Measurements from ENCODE around the gene FASN.
A peak's percentile ranks its signal among the peaks of the same experiment; 100 is the strongest.

The FASN gene

DNA sequence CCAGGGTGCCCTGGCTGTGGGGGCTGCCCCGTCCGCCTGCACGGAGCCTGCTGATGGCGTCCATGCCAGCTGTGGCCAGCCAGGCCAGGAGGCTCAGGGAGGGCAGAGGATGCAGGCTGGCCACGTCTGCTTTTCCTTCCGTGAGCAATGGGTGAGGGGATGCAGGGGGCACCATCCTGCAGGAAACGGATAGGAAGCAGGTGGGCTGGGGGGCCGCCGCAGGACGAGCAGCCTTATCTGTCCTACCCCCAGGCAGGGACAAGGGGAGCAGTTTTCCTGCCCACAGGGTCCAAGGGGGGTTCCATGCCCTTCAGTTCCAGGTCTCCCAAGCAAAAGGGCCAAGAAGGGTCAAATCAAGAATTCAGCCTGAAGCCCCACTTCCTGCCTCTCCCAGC is 39.2 kb downstream of the FASN start:
- no peak overlapping the region for H3K27ac ChIP-seq
- TF ChIP-seq, protein P1, sequence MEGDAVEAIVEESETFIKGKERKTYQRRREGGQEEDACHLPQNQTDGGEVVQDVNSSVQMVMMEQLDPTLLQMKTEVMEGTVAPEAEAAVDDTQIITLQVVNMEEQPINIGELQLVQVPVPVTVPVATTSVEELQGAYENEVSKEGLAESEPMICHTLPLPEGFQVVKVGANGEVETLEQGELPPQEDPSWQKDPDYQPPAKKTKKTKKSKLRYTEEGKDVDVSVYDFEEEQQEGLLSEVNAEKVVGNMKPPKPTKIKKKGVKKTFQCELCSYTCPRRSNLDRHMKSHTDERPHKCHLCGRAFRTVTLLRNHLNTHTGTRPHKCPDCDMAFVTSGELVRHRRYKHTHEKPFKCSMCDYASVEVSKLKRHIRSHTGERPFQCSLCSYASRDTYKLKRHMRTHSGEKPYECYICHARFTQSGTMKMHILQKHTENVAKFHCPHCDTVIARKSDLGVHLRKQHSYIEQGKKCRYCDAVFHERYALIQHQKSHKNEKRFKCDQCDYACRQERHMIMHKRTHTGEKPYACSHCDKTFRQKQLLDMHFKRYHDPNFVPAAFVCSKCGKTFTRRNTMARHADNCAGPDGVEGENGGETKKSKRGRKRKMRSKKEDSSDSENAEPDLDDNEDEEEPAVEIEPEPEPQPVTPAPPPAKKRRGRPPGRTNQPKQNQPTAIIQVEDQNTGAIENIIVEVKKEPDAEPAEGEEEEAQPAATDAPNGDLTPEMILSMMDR (conservative IDR thresholded peaks at IDR 0.05) = no peak
- TF ChIP-seq ZFX (IDR thresholded peaks at IDR 0.05) = no peak

DNA sequence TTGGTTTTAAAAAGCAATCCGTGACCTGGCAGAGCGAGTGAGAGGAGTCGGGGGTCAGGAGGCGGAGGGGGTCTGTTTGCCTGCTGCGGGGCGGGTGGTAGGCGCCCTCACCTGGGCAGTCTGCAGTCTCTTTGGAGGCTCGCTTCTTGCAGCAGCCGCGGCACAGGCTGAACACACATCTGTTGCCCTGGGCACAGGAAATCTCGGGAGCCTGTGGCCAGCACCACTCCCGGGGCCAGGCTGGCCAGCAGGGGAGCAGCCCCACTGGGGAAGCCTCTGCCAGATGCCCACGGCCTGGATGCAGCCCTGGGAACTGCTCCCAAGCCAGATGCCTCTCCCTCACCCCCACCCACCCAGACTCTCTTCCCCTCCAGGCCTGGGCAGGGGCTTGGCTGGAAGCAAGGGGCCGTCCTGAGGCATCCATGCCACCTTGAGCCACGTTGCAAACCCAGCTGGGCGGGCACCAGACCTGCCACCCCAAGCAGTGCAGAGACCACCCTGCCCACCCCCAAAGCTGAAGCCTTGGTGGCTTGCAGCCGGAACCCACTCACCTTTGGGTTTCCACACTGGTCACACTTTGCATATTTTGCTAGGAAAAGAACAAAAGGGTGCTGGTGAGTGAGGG is 39.7 kb downstream of the FASN start:
- no peak overlapping the region for H3K27ac ChIP-seq
- TF ChIP-seq ZFX (IDR thresholded peaks at IDR 0.05) = no peak
- TF ChIP-seq, protein P1 (conservative IDR thresholded peaks at IDR 0.05) = no peak

DNA sequence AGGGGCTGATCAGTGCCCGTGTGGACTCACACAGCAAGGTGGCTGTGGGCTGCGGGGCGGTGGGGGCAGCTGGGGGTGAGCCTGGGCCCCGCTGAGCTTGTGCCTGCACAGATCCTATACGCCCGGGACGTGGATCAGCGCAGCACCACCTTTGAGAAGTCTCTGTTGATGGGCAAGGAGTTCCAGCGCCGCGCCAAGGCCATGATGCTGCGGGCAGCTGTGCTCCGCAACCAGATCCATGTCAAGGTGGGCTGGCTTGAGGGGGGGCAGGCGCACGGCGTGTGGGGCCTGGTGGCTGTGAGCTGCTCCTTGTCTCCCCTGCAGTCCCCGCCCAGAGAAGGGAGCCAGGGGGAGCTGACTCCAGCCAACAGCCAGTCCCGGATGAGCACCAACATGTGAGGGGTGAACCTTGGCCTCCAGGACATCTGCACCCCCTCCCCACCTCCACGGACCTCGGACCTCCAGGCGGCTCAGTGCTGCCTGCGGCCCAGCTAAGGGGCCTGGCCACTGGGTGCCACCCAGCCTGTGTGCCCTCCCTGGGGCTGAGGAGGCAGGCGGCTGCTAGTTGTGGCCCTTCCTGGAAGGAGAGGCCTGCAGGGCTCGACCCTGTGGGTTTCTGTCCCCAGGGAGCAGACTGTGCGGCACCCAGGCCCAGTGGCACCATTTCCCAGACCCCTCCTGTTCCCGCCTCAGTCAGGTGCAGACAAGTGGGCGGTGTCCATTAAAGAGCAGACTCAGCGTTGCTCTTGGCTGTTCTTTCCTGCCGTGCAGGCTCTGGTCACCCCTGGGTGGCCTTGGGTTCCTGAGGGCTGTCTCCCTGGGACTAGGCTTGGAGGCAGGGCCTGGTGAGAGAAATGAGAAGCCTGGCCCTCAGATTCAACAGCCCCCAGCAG is 41.1 kb downstream of the FASN start:
- H3K27ac ChIP-seq = peak overlapping the region; percentile 2; the same call in 1 of the 2 replicates
- no peak for TF ChIP-seq ZFX (IDR thresholded peaks at IDR 0.05)
- TF ChIP-seq, protein P1 (conservative IDR thresholded peaks at IDR 0.05) = no peak

DNA sequence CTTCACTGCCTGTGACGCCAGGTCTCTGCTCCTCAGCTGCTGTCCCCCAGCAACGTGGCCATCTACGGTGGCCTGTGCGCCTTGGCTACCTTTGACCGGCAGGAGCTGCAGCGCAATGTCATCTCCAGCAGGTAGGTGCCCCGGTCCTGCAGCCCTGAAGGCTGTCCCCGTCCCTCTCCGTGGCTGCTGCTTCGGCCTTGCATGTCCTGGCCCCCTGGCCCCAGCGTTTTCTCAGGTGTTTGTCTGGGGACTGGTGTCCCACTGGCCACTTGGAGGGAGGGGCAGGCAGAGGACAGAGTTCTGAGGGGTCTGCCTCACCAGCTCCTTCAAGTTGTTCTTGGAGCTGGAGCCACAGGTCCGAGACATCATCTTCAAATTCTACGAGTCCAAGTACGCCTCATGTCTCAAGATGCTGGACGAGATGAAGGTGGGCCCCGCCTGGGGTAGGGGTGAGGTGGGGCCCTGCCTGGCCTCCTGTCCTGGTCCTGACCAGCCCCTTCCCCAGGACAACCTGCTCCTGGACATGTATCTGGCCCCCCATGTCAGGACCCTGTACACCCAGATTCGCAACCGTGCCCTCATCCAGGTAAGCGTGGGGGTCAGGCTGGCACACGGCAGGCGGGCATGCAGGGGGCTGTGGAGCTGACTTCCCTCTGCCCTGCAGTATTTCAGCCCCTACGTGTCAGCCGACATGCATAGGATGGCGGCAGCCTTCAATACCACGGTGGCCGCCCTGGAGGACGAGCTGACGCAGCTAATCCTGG is 41.9 kb downstream of the FASN start:
- H3K27ac ChIP-seq = peak overlapping the region; percentile 0; the same call in 1 of the 2 replicates

DNA sequence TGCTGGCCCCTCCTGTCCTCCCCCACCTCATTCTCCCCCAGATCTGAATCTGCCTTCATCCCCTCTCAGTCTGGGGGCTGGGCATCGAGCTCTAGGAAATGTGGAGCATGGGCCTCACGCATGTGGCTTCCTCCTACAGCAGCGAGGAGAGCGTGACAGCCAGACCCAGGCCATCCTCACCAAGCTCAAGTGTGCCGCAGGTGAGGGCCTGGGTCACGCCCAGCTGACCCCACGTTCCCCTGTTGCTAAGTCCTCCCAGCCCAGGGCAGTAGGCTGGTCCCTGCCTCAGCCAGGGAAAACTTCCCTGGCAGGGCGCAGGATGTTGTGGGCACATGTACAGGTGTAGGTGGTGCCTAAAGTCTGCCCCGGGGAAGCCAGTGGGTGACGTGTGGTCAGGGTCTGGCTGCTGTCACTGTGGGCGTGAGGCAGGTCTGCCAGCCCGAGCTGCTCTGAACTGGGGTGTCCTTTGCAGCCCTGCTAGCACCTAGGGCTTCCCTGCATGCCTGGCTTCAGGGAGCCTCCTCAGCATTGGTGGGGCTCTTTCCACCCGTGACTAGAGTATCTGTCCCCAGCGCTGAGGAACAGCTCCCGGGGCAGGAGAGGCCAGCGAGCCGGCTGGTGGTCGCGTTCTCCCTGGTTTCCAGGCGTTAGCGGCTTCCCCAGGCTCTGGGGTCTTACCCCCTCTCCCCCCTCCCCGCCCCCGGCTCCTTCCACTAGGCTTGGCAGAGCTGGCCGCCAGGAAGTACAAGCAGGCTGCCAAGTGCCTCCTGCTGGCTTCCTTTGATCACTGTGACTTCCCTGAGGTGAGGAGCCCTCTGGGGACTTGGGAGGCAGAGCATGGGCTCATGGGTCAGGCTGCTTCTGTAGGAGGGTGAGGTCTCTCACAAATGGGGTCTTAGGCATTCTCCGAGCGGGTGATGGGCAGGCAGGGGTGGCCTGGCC is 42.7 kb downstream of the FASN start:
- TF ChIP-seq, protein P1 (conservative IDR thresholded peaks at IDR 0.05) = no peak
- no peak for TF ChIP-seq ZFX (IDR thresholded peaks at IDR 0.05)
- H3K27ac ChIP-seq = peak overlapping the region; percentile 0; the same call in 1 of the 2 replicates

More for the DNA sequence above, 41.9 kb downstream of the FASN start:
- TF ChIP-seq, protein P1 (conservative IDR thresholded peaks at IDR 0.05) = no peak
- no peak for TF ChIP-seq ZFX (IDR thresholded peaks at IDR 0.05)

DNA sequence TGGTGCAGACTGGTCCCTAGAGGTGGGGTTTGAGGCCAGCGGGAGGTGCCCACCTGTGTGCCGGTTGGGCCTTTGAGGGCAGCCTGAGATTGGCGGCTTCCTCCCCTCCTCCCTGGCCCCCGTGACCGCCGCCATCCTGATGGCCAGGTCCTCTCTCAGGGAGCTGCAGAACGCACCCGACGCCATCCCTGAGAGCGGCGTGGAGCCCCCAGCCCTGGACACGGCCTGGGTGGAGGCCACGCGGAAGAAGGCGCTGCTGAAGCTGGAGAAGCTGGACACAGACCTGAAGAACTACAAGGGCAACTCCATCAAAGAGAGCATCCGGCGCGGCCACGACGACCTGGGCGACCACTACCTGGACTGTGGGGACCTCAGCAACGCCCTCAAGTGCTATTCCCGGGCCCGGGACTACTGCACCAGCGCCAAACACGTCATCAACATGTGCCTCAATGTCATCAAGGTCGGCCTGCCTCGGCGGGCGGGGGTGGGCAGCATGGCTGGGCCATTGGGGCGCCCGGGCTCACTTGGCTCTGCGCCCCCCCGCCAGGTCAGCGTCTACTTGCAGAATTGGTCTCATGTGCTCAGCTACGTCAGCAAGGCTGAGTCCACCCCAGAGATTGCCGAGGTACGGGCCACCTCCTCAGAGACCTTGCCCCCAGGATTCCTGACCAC is 43.5 kb downstream of the FASN start:
- H3K27ac ChIP-seq = no peak overlapping the region
- no peak for TF ChIP-seq ZFX (IDR thresholded peaks at IDR 0.05)
- TF ChIP-seq, protein P1 (conservative IDR thresholded peaks at IDR 0.05) = no peak
